ENCODE results near the gene PSME1.

- TF ChIP-seq SMAD3 (CRISPR knock-in tag; IDR thresholded peaks at IDR 0.05; ENCODE audit: borderline replicate concordance) = no peak
- no peak for TF ChIP-seq SP1 (CRISPR knock-in tag; conservative IDR thresholded peaks at IDR 0.05)
- no peak for TF ChIP-seq ATF2 (CRISPR knock-in tag; IDR thresholded peaks at IDR 0.05; ENCODE audit: borderline replicate concordance, low read depth)
- TF ChIP-seq, protein P1, sequence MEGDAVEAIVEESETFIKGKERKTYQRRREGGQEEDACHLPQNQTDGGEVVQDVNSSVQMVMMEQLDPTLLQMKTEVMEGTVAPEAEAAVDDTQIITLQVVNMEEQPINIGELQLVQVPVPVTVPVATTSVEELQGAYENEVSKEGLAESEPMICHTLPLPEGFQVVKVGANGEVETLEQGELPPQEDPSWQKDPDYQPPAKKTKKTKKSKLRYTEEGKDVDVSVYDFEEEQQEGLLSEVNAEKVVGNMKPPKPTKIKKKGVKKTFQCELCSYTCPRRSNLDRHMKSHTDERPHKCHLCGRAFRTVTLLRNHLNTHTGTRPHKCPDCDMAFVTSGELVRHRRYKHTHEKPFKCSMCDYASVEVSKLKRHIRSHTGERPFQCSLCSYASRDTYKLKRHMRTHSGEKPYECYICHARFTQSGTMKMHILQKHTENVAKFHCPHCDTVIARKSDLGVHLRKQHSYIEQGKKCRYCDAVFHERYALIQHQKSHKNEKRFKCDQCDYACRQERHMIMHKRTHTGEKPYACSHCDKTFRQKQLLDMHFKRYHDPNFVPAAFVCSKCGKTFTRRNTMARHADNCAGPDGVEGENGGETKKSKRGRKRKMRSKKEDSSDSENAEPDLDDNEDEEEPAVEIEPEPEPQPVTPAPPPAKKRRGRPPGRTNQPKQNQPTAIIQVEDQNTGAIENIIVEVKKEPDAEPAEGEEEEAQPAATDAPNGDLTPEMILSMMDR (IDR thresholded peaks at IDR 0.05) = no peak
- no peak for TF ChIP-seq TEAD4 (CRISPR knock-in tag; IDR thresholded peaks at IDR 0.05)
- TF ChIP-seq AFF4 (CRISPR knock-in tag; IDR thresholded peaks at IDR 0.05; ENCODE audit: borderline replicate concordance) = no peak
- TF ChIP-seq, protein P2, sequence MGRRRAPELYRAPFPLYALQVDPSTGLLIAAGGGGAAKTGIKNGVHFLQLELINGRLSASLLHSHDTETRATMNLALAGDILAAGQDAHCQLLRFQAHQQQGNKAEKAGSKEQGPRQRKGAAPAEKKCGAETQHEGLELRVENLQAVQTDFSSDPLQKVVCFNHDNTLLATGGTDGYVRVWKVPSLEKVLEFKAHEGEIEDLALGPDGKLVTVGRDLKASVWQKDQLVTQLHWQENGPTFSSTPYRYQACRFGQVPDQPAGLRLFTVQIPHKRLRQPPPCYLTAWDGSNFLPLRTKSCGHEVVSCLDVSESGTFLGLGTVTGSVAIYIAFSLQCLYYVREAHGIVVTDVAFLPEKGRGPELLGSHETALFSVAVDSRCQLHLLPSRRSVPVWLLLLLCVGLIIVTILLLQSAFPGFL (CRISPR knock-in tag; IDR thresholded peaks at IDR 0.05; ENCODE audit: borderline replicate concordance) = no peak
- no peak for TF ChIP-seq ZNF232 (CRISPR knock-in tag; IDR thresholded peaks at IDR 0.05)
- no peak for TF ChIP-seq GTF2I (CRISPR knock-in tag; conservative IDR thresholded peaks at IDR 0.05)
- no peak for TF ChIP-seq ZNF423 (CRISPR knock-in tag; IDR thresholded peaks at IDR 0.05)
- no peak for TF ChIP-seq ZNF263 (CRISPR knock-in tag; IDR thresholded peaks at IDR 0.05; ENCODE audit: low read depth)
- no peak for TF ChIP-seq CBFB (CRISPR knock-in tag; IDR thresholded peaks at IDR 0.05; ENCODE audit: low read depth)
- TF ChIP-seq CREM (CRISPR knock-in tag; IDR thresholded peaks at IDR 0.05) = no peak
Measured at GRCh38 chr14:24185026-24185425, 49.0 kb downstream of the PSME1 start.

Measured in WTC11 (cell line).